Pancreas (tissue), 10 donors: ENCODE results near the gene LRRC8D. TPM values are rescaled to one million over a fixed set of nuclear protein-coding genes. Genes with fewer than 3 reads are reported as not detected.

Source experiments
- ATAC-seq, 4 donors: fragments of 200-7000 bp; cut with Tn5 transposase; one replicate each; pipeline versions ENCODE4 v1.8.0 to v1.9.1; 2020; ENCODE audit warnings: mild to moderate bottlenecking in 4 of 4, moderate library complexity in 4 of 4
- DNase-seq, 6 donors: peaks; one replicate each; pipeline ENCODE4 v3.0.0-alpha.2; 2020
- FAIRE-seq: peaks from 2 replicates; lab custom pipeline; 2012; peaks lifted over from hg19 to GRCh38; lab: Jason Lieb, UNC
- H3K27ac ChIP-seq, 4 donors: fragments of 200-600 bp; sonication (generic); 1 replicate in 3 of 4; 2 replicates in 1 of 4; pipeline versions ENCODE4 v1.5.0 to v1.8.0; 2020
- H3K27me3 ChIP-seq, 4 donors: fragments of 200-600 bp; one replicate each; pipeline ENCODE4 v1.8.0; 2021
- H3K36me3 ChIP-seq, 3 donors: fragments of 200-600 bp; sonication (generic) in 1 of 3; one replicate each; pipeline versions ENCODE4 v1.5.0 to v1.8.0; 2020 to 2021
- H3K4me1 ChIP-seq, 3 donors: fragments of 200-600 bp; one replicate each; pipeline ENCODE4 v1.8.0; 2021
- H3K4me3 ChIP-seq, 4 donors: fragments of 200-600 bp; sonication (generic) in 2 of 4; one replicate each; pipeline versions ENCODE4 v1.5.0 to v1.8.0; 2020 to 2021
- H3K9me3 ChIP-seq, 4 donors: fragments of 200-600 bp; one replicate each; pipeline ENCODE4 v1.8.0; 2021
- CTCF ChIP-seq, 4 donors: fragments of 200-600 bp; sonication (generic) in 3 of 4; IDR thresholded peaks; one replicate each; pipeline versions ENCODE4 v1.5.0 to v1.8.0; 2021; ENCODE audit warnings: antibody characterized with exemption in 4 of 4
- WGBS, 2 donors: extraction: QIAGEN DNeasy Blood & Tissue Kit; methylation state at CpG; one replicate each; pipeline ENCODE4 v1.1.7; 2013; 5-methylcytosine and 5-hydroxymethylcytosine counted together
- intact Hi-C, 3 donors: fragments of 100-400 bp; cut with DNase I; formaldehyde crosslinking; loops; one replicate each; pipeline versions ENCODE4 v1.11.1 to v1.14.2; 2022
- polyA plus RNA-seq, 2 donors: library from polyadenylated mRNA; stranded (reverse); fragments of 200-250 nt; gene quantifications; one replicate each; pipeline ENCODE4 v1.2.3, GENCODE V29; 2013
- total RNA-seq, 6 donors: library from RNA; stranded (reverse); fragmentation: NEBNext Ultra II Directional in 4 of 6; extraction: Animal tissue kit (Norgen Biotek cat#: 25700) in 4 of 6; gene quantifications; one replicate each; pipeline versions ENCODE4 v1.2.1 to v1.2.4, GENCODE V29; 2021 to 2023
- donor health status: healthy with polysubstance abuse.
- donor health status: DM: no; HTN: no; CAD: no; lungs with moderate emphysema.
- donor health status: DM: no; HTN: no; CAD: no.
- donor health status: control.
- donor health status: control.
- donor health status: Bipolar disorder and iron deficiency.
- donor health status: DM: yes; HTN: yes; CAD: no.
- donor health status: DM: no; HTN: no; CAD: no.
- donor health status: DM: no; HTN: no; CAD: no.
- donor health status: DM: yes; HTN: yes; CAD: no.

Gene LRRC8D
- total and polyA plus RNA-seq, 8 donors = 3.8 to 27.1 (median 10.4) TPM

- WGBS, 2 donors = 71 to 74% methylated on average over 5 of the region's 5 CpGs
- no peak for TF ChIP-seq CTCF (IDR thresholded peaks at IDR 0.05)
- H3K9me3 ChIP-seq = no peaks in the 10 kb centered on the region
- ATAC-seq = no peak
- no peaks in the 10 kb centered on the region for H3K27me3 ChIP-seq
- DNase-seq = no peak
- intact Hi-C loops = no loop called here
- no peak overlapping the region for H3K4me3 ChIP-seq
- H3K27ac ChIP-seq = no peak overlapping the region
- FAIRE-seq = no peak
- no peaks in the 10 kb centered on the region for H3K36me3 ChIP-seq
- H3K4me1 ChIP-seq = no peaks in the 10 kb centered on the region
Observed at GRCh38 chr1:89966656-89967055, 145.8 kb downstream of the LRRC8D start.

GRCh38 chr1:89971600-89971999 lies 150.8 kb downstream of the LRRC8D start:
- intact Hi-C loops = no loop called here
- ATAC-seq (no peak), FAIRE-seq (no peak), DNase-seq (no peak)
- Histone ChIP-seq H3K27me3 (no peaks in the 10 kb centered on the region), H3K27ac (no peak overlapping the region), H3K9me3 (no peaks in the 10 kb centered on the region), H3K4me3 (no peak overlapping the region), H3K4me1 (no peaks in the 10 kb centered on the region), H3K36me3 (no peaks in the 10 kb centered on the region)
- TF ChIP-seq CTCF (IDR thresholded peaks at IDR 0.05) = no peak
- 79 to 85% methylated on average over 1 of the region's 1 CpG for WGBS, 2 donors

- FAIRE-seq (no peak), ATAC-seq (no peak), DNase-seq (no peak)
- no peaks in the 10 kb centered on the region for H3K27me3 ChIP-seq
- no peak for TF ChIP-seq CTCF (IDR thresholded peaks at IDR 0.05)
- no peak overlapping the region for H3K27ac ChIP-seq
- intact Hi-C loops = no loop called here
- no peak overlapping the region for H3K4me3 ChIP-seq
- no peaks in the 10 kb centered on the region for H3K9me3 ChIP-seq
- H3K4me1 ChIP-seq = no peaks in the 10 kb centered on the region
- no peaks in the 10 kb centered on the region for H3K36me3 ChIP-seq
Observed at GRCh38 chr1:89972024-89972423, 151.2 kb downstream of the LRRC8D start.

- no peaks in the 10 kb centered on the region for H3K4me1 ChIP-seq
- no peak for DNase-seq
- no peak for ATAC-seq
- no peak for FAIRE-seq
- H3K4me3 ChIP-seq = no peak overlapping the region
- no peak overlapping the region for H3K27ac ChIP-seq
- intact Hi-C loops = no loop called here
- no peaks in the 10 kb centered on the region for H3K36me3 ChIP-seq
- TF ChIP-seq CTCF (IDR thresholded peaks at IDR 0.05) = no peak
- 92 to 93% methylated on average over 8 of the region's 8 CpGs for WGBS, 2 donors
- no peaks in the 10 kb centered on the region for H3K9me3 ChIP-seq
- no peaks in the 10 kb centered on the region for H3K27me3 ChIP-seq
Observed at GRCh38 chr1:89973471-89974127, 152.8 kb downstream of the LRRC8D start.

- 92 to 93% methylated on average over 4 of the region's 4 CpGs for WGBS, 2 donors
- H3K4me3 ChIP-seq = no peak overlapping the region
- FAIRE-seq (no peak), DNase-seq (no peak), ATAC-seq (no peak)
- no peaks in the 10 kb centered on the region for H3K36me3 ChIP-seq
- no peaks in the 10 kb centered on the region for H3K9me3 ChIP-seq
- TF ChIP-seq CTCF (IDR thresholded peaks at IDR 0.05) = no peak
- H3K4me1 ChIP-seq = no peaks in the 10 kb centered on the region
- H3K27me3 ChIP-seq = no peaks in the 10 kb centered on the region
- no peak overlapping the region for H3K27ac ChIP-seq
- intact Hi-C loops = no loop called here
Observed at GRCh38 chr1:89974256-89974655, 153.4 kb downstream of the LRRC8D start.
